GM18511 (cell line): ENCODE data around the gene TJP3.
"Not testable (repeated sequence)": the region's sequence is repeated elsewhere in the genome, so short reads cannot be mapped to it uniquely, and the experiment has no call there.

ENCODE experiments used
- ATAC-seq: cut with Tn5 transposase; IDR thresholded peaks from one replicate; pipeline ENCODE4 v1.9.1; 2021; ENCODE audit warnings: mild to moderate bottlenecking, moderate library complexity; ENCODE audit not compliant: unreplicated experiment

TJP3 gene

GRCh38 chr19:3765757-3766156 lies 57.6 kb downstream of the TJP3 start:
- not testable (repeated sequence) for ATAC-seq

- no peak for ATAC-seq
Observed at GRCh38 chr19:3766520-3766919, 58.3 kb downstream of the TJP3 start.

GRCh38 chr19:3767050-3767449 lies 58.9 kb downstream of the TJP3 start:
- no peak for ATAC-seq

GRCh38 chr19:3768015-3768747 lies 60.0 kb downstream of the TJP3 start:
- ATAC-seq: no peak

- ATAC-seq: no peak
Observed at GRCh38 chr19:3768748-3769099, 60.5 kb downstream of the TJP3 start.

- no peak for ATAC-seq
Observed at GRCh38 chr19:3769494-3769893, 61.3 kb downstream of the TJP3 start.

GRCh38 chr19:3770136-3770999 lies 62.2 kb downstream of the TJP3 start:
- ATAC-seq: no peak

- ATAC-seq: no peak
Observed at GRCh38 chr19:3771000-3771905, 63.1 kb downstream of the TJP3 start.

GRCh38 chr19:3771906-3772455 lies 63.8 kb downstream of the TJP3 start, which contains the start of gene RAX2:
Gene RAX2, minus strand, starts transcription at chr19:3772228. Its CDS starts 486 bp downstream, at chr19:3771742.
- no peak for ATAC-seq

- ATAC-seq: no peak
Observed at GRCh38 chr19:3773814-3774515, 65.8 kb downstream of the TJP3 start.

GRCh38 chr19:3774621-3775373 lies 66.6 kb downstream of the TJP3 start:
- ATAC-seq: no peak

- ATAC-seq: no peak
Observed at GRCh38 chr19:3775374-3775711, 67.2 kb downstream of the TJP3 start.

GRCh38 chr19:3775831-3776230 lies 67.6 kb downstream of the TJP3 start:
- ATAC-seq: no peak

GRCh38 chr19:3776479-3777040 lies 68.4 kb downstream of the TJP3 start:
- no peak for ATAC-seq

GRCh38 chr19:3778104-3778867 lies 70.1 kb downstream of the TJP3 start:
- ATAC-seq: no peak

GRCh38 chr19:3778899-3779723 lies 70.9 kb downstream of the TJP3 start:
- no peak for ATAC-seq

GRCh38 chr19:3780786-3781304 lies 72.7 kb downstream of the TJP3 start:
- ATAC-seq: no peak
